ENCODE data around the gene MS4A7. TPM values are rescaled to one million over a fixed set of nuclear protein-coding genes. Genes with fewer than 3 reads are reported as not detected.

Gene MS4A7
- total RNA-seq, 4 donors from 2014 or later, result 15.0 to 34.2 (median 23.5) TPM

GRCh38 chr11:60348116-60348515, 30.2 kb upstream of the MS4A7 start:
- 70 to 79% methylated on average over 2 of the region's 2 CpGs for WGBS, 2 donors (ENCODE audit: low coverage in 1 of 2)
- no peaks in the 10 kb centered on the region for H3K36me3 ChIP-seq
- TF ChIP-seq POLR2A (IDR thresholded peaks at IDR 0.05) (no peak), EP300 (IDR thresholded peaks at IDR 0.05) (no peak), CTCF (IDR thresholded peaks at IDR 0.05) (no peak), POLR2AphosphoS5 (IDR thresholded peaks at IDR 0.05) (no peak)
- no peak for ATAC-seq
- no peaks in the 10 kb centered on the region for H3K4me1 ChIP-seq
- H3K27me3 ChIP-seq, result peaks cover under 1% of the 10 kb centered on the region
- H3K4me3 ChIP-seq, result no peak overlapping the region
- no peaks in the 10 kb centered on the region for H3K9me3 ChIP-seq
- no peak overlapping the region for H3K27ac ChIP-seq

- H3K9me3 ChIP-seq, result no peaks in the 10 kb centered on the region
- no peaks in the 10 kb centered on the region for H3K27me3 ChIP-seq
- WGBS, 2 donors (ENCODE audit: low coverage in 1 of 2), result 83 to 92% methylated on average over 1 of the region's 1 CpG
- no peaks in the 10 kb centered on the region for H3K36me3 ChIP-seq
- no peaks in the 10 kb centered on the region for H3K4me1 ChIP-seq
- ATAC-seq, result no peak
- H3K27ac ChIP-seq, result no peak overlapping the region
- TF ChIP-seq CTCF (IDR thresholded peaks at IDR 0.05), result no peak
- TF ChIP-seq POLR2AphosphoS5 (IDR thresholded peaks at IDR 0.05), result no peak
- no peak for TF ChIP-seq POLR2A (IDR thresholded peaks at IDR 0.05)
- TF ChIP-seq EP300 (IDR thresholded peaks at IDR 0.05), result no peak
- H3K4me3 ChIP-seq, result no peak overlapping the region
These were observed 28.3 kb upstream of the MS4A7 start for GRCh38 chr11:60349990-60350389.

GRCh38 chr11:60357771-60358170, 20.6 kb upstream of the MS4A7 start:
- WGBS, 2 donors (ENCODE audit: low coverage in 1 of 2), result 29 to 40% methylated on average over 1 to 2 of the region's 2 CpGs

GRCh38 chr11:60360621-60361020, 17.7 kb upstream of the MS4A7 start:
- ATAC-seq, result no peak
- H3K27ac ChIP-seq, result no peak overlapping the region
- H3K4me1 ChIP-seq, result no peaks in the 10 kb centered on the region
- no peak overlapping the region for H3K4me3 ChIP-seq
- peaks cover 20% of the 10 kb centered on the region for H3K27me3 ChIP-seq
- no peaks in the 10 kb centered on the region for H3K36me3 ChIP-seq
- H3K9me3 ChIP-seq, result peaks cover 0 to 10% (median 0%) of the 10 kb centered on the region in 3 donors
- TF ChIP-seq EP300 (IDR thresholded peaks at IDR 0.05) (no peak), POLR2AphosphoS5 (IDR thresholded peaks at IDR 0.05) (no peak)
- WGBS, 2 donors (ENCODE audit: low coverage in 1 of 2), result 66 to 71% methylated on average over 1 to 2 of the region's 4 CpGs

More at GRCh38 chr11:60357771-60358170, 20.6 kb upstream of the MS4A7 start:
- Histone ChIP-seq H3K27me3 (peaks cover 6% of the 10 kb centered on the region), H3K27ac (no peak overlapping the region), H3K9me3 (peaks cover 0 to 10% (median 0%) of the 10 kb centered on the region in 3 donors), H3K4me3 (no peak overlapping the region), H3K36me3 (no peaks in the 10 kb centered on the region), H3K4me1 (no peaks in the 10 kb centered on the region)
- TF ChIP-seq POLR2A (IDR thresholded peaks at IDR 0.05) (no peak), POLR2AphosphoS5 (IDR thresholded peaks at IDR 0.05) (no peak), EP300 (IDR thresholded peaks at IDR 0.05) (no peak), CTCF (IDR thresholded peaks at IDR 0.05) (no peak)
- no peak for ATAC-seq

- no peak overlapping the region for H3K27ac ChIP-seq
- H3K4me1 ChIP-seq, result no peaks in the 10 kb centered on the region
- TF ChIP-seq POLR2AphosphoS5 (IDR thresholded peaks at IDR 0.05) (no peak), POLR2A (IDR thresholded peaks at IDR 0.05) (no peak), EP300 (IDR thresholded peaks at IDR 0.05) (no peak), CTCF (IDR thresholded peaks at IDR 0.05) (no peak)
- ATAC-seq, result no peak
- H3K27me3 ChIP-seq, result peaks cover 20% of the 10 kb centered on the region
- H3K9me3 ChIP-seq, result peaks cover 0 to 10% (median 0%) of the 10 kb centered on the region in 3 donors
- H3K36me3 ChIP-seq, result no peaks in the 10 kb centered on the region
- H3K4me3 ChIP-seq, result no peak overlapping the region
- WGBS, 2 donors (ENCODE audit: low coverage in 1 of 2), result 25 to 42% methylated on average over 1 of the region's 1 CpG
These were observed 16.1 kb upstream of the MS4A7 start for GRCh38 chr11:60362241-60362640.

All from gastroesophageal sphincter (tissue), 4 donors.